ENCODE results near the gene CISTR. TPM values are rescaled to one million over a fixed set of nuclear protein-coding genes. Genes with fewer than 3 reads are reported as not detected.

CISTR gene
- total RNA-seq, 1 donor from 2014 or later, result not detected

- DNase-seq (ENCODE audit: low spot score), result no peak
- Mint-ChIP-seq H3K4me3 (ENCODE audit: unreplicated experiment) (no peak overlapping the region), H3K27ac (ENCODE audit: unreplicated experiment) (no peak overlapping the region), H3K36me3 (ENCODE audit: low read depth) (peaks cover 1% of the 10 kb centered on the region), H3K4me1 (ENCODE audit: low read depth) (no peaks in the 10 kb centered on the region), H3K9me3 (ENCODE audit: low read depth) (no peaks in the 10 kb centered on the region), H3K27me3 (ENCODE audit: low read depth) (peaks cover 42% of the 10 kb centered on the region)
- no peak for TF ChIP-seq CTCF (IDR thresholded peaks at IDR 0.05)
Measured at GRCh38 chr12:53775478-53776145, 23.8 kb upstream of the CISTR start.

- Mint-ChIP-seq H3K4me3 (ENCODE audit: unreplicated experiment) (no peak overlapping the region), H3K27me3 (ENCODE audit: low read depth) (peaks cover 23% of the 10 kb centered on the region), H3K9me3 (ENCODE audit: low read depth) (no peaks in the 10 kb centered on the region), H3K4me1 (ENCODE audit: low read depth) (peaks cover 12% of the 10 kb centered on the region), H3K36me3 (ENCODE audit: low read depth) (peaks cover 1% of the 10 kb centered on the region), H3K27ac (ENCODE audit: unreplicated experiment) (no peak overlapping the region)
- no peak for DNase-seq (ENCODE audit: low spot score)
- TF ChIP-seq CTCF (IDR thresholded peaks at IDR 0.05), result no peak
Measured at GRCh38 chr12:53770281-53770680, 18.5 kb upstream of the CISTR start.

GRCh38 chr12:53768976-53769375, 17.2 kb upstream of the CISTR start:
- peaks cover 12% of the 10 kb centered on the region for H3K4me1 Mint-ChIP-seq (ENCODE audit: low read depth)
- peaks cover 1% of the 10 kb centered on the region for H3K36me3 Mint-ChIP-seq (ENCODE audit: low read depth)
- H3K27ac Mint-ChIP-seq (ENCODE audit: unreplicated experiment), result no peak overlapping the region
- peaks cover 33% of the 10 kb centered on the region for H3K27me3 Mint-ChIP-seq (ENCODE audit: low read depth)
- DNase-seq (ENCODE audit: low spot score), result no peak
- H3K4me3 Mint-ChIP-seq (ENCODE audit: unreplicated experiment), result no peak overlapping the region
- no peak for TF ChIP-seq CTCF (IDR thresholded peaks at IDR 0.05)
- H3K9me3 Mint-ChIP-seq (ENCODE audit: low read depth), result no peaks in the 10 kb centered on the region

- no peak for TF ChIP-seq CTCF (IDR thresholded peaks at IDR 0.05)
- Mint-ChIP-seq H3K4me3 (ENCODE audit: unreplicated experiment) (no peak overlapping the region), H3K4me1 (ENCODE audit: low read depth) (peaks cover 12% of the 10 kb centered on the region), H3K27me3 (ENCODE audit: low read depth) (peaks cover 41% of the 10 kb centered on the region), H3K36me3 (ENCODE audit: low read depth) (peaks cover 1% of the 10 kb centered on the region), H3K9me3 (ENCODE audit: low read depth) (no peaks in the 10 kb centered on the region), H3K27ac (ENCODE audit: unreplicated experiment) (no peak overlapping the region)
- DNase-seq (ENCODE audit: low spot score), result no peak
Measured at GRCh38 chr12:53766881-53767280, 15.1 kb upstream of the CISTR start.

- H3K36me3 Mint-ChIP-seq (ENCODE audit: low read depth), result peaks cover 1% of the 10 kb centered on the region
- H3K27me3 Mint-ChIP-seq (ENCODE audit: low read depth), result peaks cover 47% of the 10 kb centered on the region
Measured at GRCh38 chr12:53765891-53766290, 14.1 kb upstream of the CISTR start.

More at GRCh38 chr12:53765891-53766290, 14.1 kb upstream of the CISTR start:
- H3K4me3 Mint-ChIP-seq (ENCODE audit: unreplicated experiment), result no peak overlapping the region
- DNase-seq (ENCODE audit: low spot score), result no peak
- no peaks in the 10 kb centered on the region for H3K9me3 Mint-ChIP-seq (ENCODE audit: low read depth)
- H3K4me1 Mint-ChIP-seq (ENCODE audit: low read depth), result peaks cover 12% of the 10 kb centered on the region
- TF ChIP-seq CTCF (IDR thresholded peaks at IDR 0.05), result no peak
- no peak overlapping the region for H3K27ac Mint-ChIP-seq (ENCODE audit: unreplicated experiment)

Measured in chondrocyte (in vitro differentiated cells).